Activated T-helper 1 cell treated with anti-CD3 and anti-CD28 coated beads, Interleukin-12 subunit alpha, Interleukin-12 subunit beta, Interleukin-2, Interleukin-4 antibody, amounts not matched to agents 30 ng/mL and 10 ng/mL and 1 ng/mL, durations not matched to agents 14 hours and 24 hours and 36 hours (primary cell): Measurements from ENCODE around the gene MSRB2. TPM values are rescaled to one million over a fixed set of nuclear protein-coding genes. Genes with fewer than 3 reads are reported as not detected.
A peak's percentile ranks its signal among the peaks of the same experiment; 100 is the strongest.

ENCODE experiments used
- DNase-seq: peaks from one replicate; pipeline ENCODE4 v3.0.0; 2021; ENCODE audit warnings: low spot score
- H3K27ac Mint-ChIP-seq: one replicate; pipeline ENCODE4 v1.8.0; 2021; ENCODE audit warnings: mild to moderate bottlenecking, mixed read lengths
- H3K27me3 Mint-ChIP-seq: one replicate; pipeline ENCODE4 v1.8.0; 2022; ENCODE audit warnings: mild to moderate bottlenecking, moderate library complexity, mixed read lengths; ENCODE audit not compliant: insufficient read depth
- H3K36me3 Mint-ChIP-seq: one replicate; pipeline ENCODE4 v1.8.0; 2021; ENCODE audit warnings: low read depth, mixed read lengths
- H3K4me1 Mint-ChIP-seq: one replicate; pipeline ENCODE4 v1.8.0; 2021; ENCODE audit warnings: low read depth, mixed read lengths
- H3K4me3 Mint-ChIP-seq: one replicate; pipeline ENCODE4 v1.8.0; 2021; ENCODE audit warnings: mild to moderate bottlenecking, moderate library complexity, mixed read lengths
- H3K9me3 Mint-ChIP-seq: one replicate; pipeline ENCODE4 v1.8.0; 2021; ENCODE audit warnings: mixed read lengths
- intact Hi-C: fragments of 100-400 bp; cut with micrococcal nuclease; formaldehyde crosslinking; loops from one replicate; pipeline ENCODE4 v1.15.1; 2024
- total RNA-seq: library from RNA; stranded (reverse); gene quantifications from 2 replicates; pipeline ENCODE4 v1.2.3, GENCODE V29; 2022

Gene MSRB2
- total RNA-seq, 1 donor from 2014 or later, result 3.0 TPM

- H3K27me3 Mint-ChIP-seq, result peaks cover 25% of the 10 kb centered on the region
- H3K4me1 Mint-ChIP-seq, result no peaks in the 10 kb centered on the region
- no peak for DNase-seq
- no peak overlapping the region for H3K4me3 Mint-ChIP-seq
- H3K27ac Mint-ChIP-seq, result no peak overlapping the region
- intact Hi-C loops, result no loop called here
- H3K36me3 Mint-ChIP-seq, result no peaks in the 10 kb centered on the region
- no peaks in the 10 kb centered on the region for H3K9me3 Mint-ChIP-seq
These were observed 17.3 kb upstream of the MSRB2 start for GRCh38 chr10:23078114-23078513.

GRCh38 chr10:23079700-23080099 is 15.7 kb upstream of the MSRB2 start:
- Mint-ChIP-seq H3K4me1 (no peaks in the 10 kb centered on the region), H3K36me3 (no peaks in the 10 kb centered on the region), H3K27me3 (peaks cover 21% of the 10 kb centered on the region), H3K9me3 (no peaks in the 10 kb centered on the region), H3K27ac (no peak overlapping the region), H3K4me3 (no peak overlapping the region)
- DNase-seq, result no peak
- intact Hi-C loops, result no loop called here

- intact Hi-C loops, result no loop called here
- H3K4me3 Mint-ChIP-seq, result no peak overlapping the region
- H3K36me3 Mint-ChIP-seq, result no peaks in the 10 kb centered on the region
- no peaks in the 10 kb centered on the region for H3K9me3 Mint-ChIP-seq
- peaks cover 21% of the 10 kb centered on the region for H3K27me3 Mint-ChIP-seq
- no peak for DNase-seq
- no peak overlapping the region for H3K27ac Mint-ChIP-seq
- H3K4me1 Mint-ChIP-seq, result no peaks in the 10 kb centered on the region
These were observed 15.1 kb upstream of the MSRB2 start for GRCh38 chr10:23080262-23080661.

- H3K4me1 Mint-ChIP-seq, result no peaks in the 10 kb centered on the region
- no peak overlapping the region for H3K4me3 Mint-ChIP-seq
- DNase-seq, result no peak
- intact Hi-C loops, result no loop called here
- H3K9me3 Mint-ChIP-seq, result no peaks in the 10 kb centered on the region
- peaks cover 22% of the 10 kb centered on the region for H3K27me3 Mint-ChIP-seq
- no peaks in the 10 kb centered on the region for H3K36me3 Mint-ChIP-seq
- no peak overlapping the region for H3K27ac Mint-ChIP-seq
These were observed 14.1 kb upstream of the MSRB2 start for GRCh38 chr10:23081221-23081750.

GRCh38 chr10:23081891-23082290 is 13.5 kb upstream of the MSRB2 start:
- Mint-ChIP-seq H3K9me3 (no peaks in the 10 kb centered on the region), H3K27ac (no peak overlapping the region), H3K36me3 (no peaks in the 10 kb centered on the region), H3K4me1 (no peaks in the 10 kb centered on the region), H3K4me3 (no peak overlapping the region), H3K27me3 (peaks cover 22% of the 10 kb centered on the region)
- no peak for DNase-seq
- intact Hi-C loops, result loop anchor here (2.0 kb wide), 1 partner anchor 211 kb away; no protein-coding TSS in a partner anchor

GRCh38 chr10:23088609-23089008 is 6.8 kb upstream of the MSRB2 start:
- no peak for DNase-seq
- Mint-ChIP-seq H3K4me3 (no peak overlapping the region), H3K4me1 (no peaks in the 10 kb centered on the region), H3K9me3 (peaks cover 2% of the 10 kb centered on the region), H3K36me3 (no peaks in the 10 kb centered on the region), H3K27ac (no peak overlapping the region), H3K27me3 (peaks cover 19% of the 10 kb centered on the region)
- intact Hi-C loops, result no loop called here

- intact Hi-C loops, result loop anchor here (2.0 to 10.0 kb wide), 8 partner anchors 347 to 1600 kb away; partner anchors contain the start of genes DNAJC1 and SPAG6
- peaks cover 6% of the 10 kb centered on the region for H3K27me3 Mint-ChIP-seq
- peak overlapping the region; percentile 84 for H3K27ac Mint-ChIP-seq
- no peaks in the 10 kb centered on the region for H3K36me3 Mint-ChIP-seq
- no peak for DNase-seq
- peak overlapping the region; percentile 79 for H3K4me3 Mint-ChIP-seq
- H3K9me3 Mint-ChIP-seq, result peaks cover 2% of the 10 kb centered on the region
- H3K4me1 Mint-ChIP-seq, result peaks cover 30% of the 10 kb centered on the region
These were observed 484 bp upstream of the MSRB2 start for GRCh38 chr10:23094786-23095403.

- peak; percentile 19 for DNase-seq
- H3K27ac Mint-ChIP-seq, result peak overlapping the region; percentile 91
- peaks cover 1% of the 10 kb centered on the region for H3K36me3 Mint-ChIP-seq
- peak overlapping the region; percentile 92 for H3K4me3 Mint-ChIP-seq
- peaks cover 43% of the 10 kb centered on the region for H3K4me1 Mint-ChIP-seq
- intact Hi-C loops, result loop anchor here (1.0 to 10.0 kb wide), 9 partner anchors 272 to 1601 kb away; partner anchors contain the start of genes DNAJC1 and SPAG6
- H3K9me3 Mint-ChIP-seq, result peaks cover 9% of the 10 kb centered on the region
- peaks cover 5% of the 10 kb centered on the region for H3K27me3 Mint-ChIP-seq
These were observed 805 bp downstream of the MSRB2 start for GRCh38 chr10:23095966-23096801.

- H3K27ac Mint-ChIP-seq, result peak overlapping the region; percentile 31
- H3K9me3 Mint-ChIP-seq, result peaks cover 9% of the 10 kb centered on the region
- intact Hi-C loops, result loop anchor here (1.0 to 10.0 kb wide), 8 partner anchors 271 to 1602 kb away; partner anchors contain the start of gene SPAG6
- peaks cover 5% of the 10 kb centered on the region for H3K36me3 Mint-ChIP-seq
- peak overlapping the region; percentile 92 for H3K4me3 Mint-ChIP-seq
- peaks cover 2% of the 10 kb centered on the region for H3K27me3 Mint-ChIP-seq
- DNase-seq, result no peak
- peaks cover 46% of the 10 kb centered on the region for H3K4me1 Mint-ChIP-seq
These were observed 1.6 kb downstream of the MSRB2 start for GRCh38 chr10:23096802-23097549.

- Mint-ChIP-seq H3K27ac (no peak overlapping the region), H3K4me1 (peaks cover 46% of the 10 kb centered on the region), H3K9me3 (peaks cover 9% of the 10 kb centered on the region), H3K4me3 (no peak overlapping the region), H3K27me3 (no peaks in the 10 kb centered on the region), H3K36me3 (peaks cover 7% of the 10 kb centered on the region)
- intact Hi-C loops, result loop anchor here (5.0 to 10.0 kb wide), 7 partner anchors 343 to 1604 kb away; partner anchors contain the start of gene SPAG6
- no peak for DNase-seq
These were observed 3.7 kb downstream of the MSRB2 start for GRCh38 chr10:23099079-23099478.

GRCh38 chr10:23099816-23100215 is 4.4 kb downstream of the MSRB2 start:
- no peak overlapping the region for H3K4me3 Mint-ChIP-seq
- peaks cover 46% of the 10 kb centered on the region for H3K4me1 Mint-ChIP-seq
- peak overlapping the region; percentile 6 for H3K27ac Mint-ChIP-seq
- DNase-seq, result no peak
- intact Hi-C loops, result loop anchor here (5.0 to 10.0 kb wide), 7 partner anchors 342 to 1605 kb away; partner anchors contain the start of gene SPAG6
- H3K9me3 Mint-ChIP-seq, result peaks cover 9% of the 10 kb centered on the region
- H3K36me3 Mint-ChIP-seq, result peaks cover 8% of the 10 kb centered on the region
- H3K27me3 Mint-ChIP-seq, result no peaks in the 10 kb centered on the region

GRCh38 chr10:23100331-23101030 is 5.1 kb downstream of the MSRB2 start:
- peak overlapping the region; percentile 6 for H3K27ac Mint-ChIP-seq
- no peaks in the 10 kb centered on the region for H3K27me3 Mint-ChIP-seq
- intact Hi-C loops, result no loop called here
- peaks cover 46% of the 10 kb centered on the region for H3K4me1 Mint-ChIP-seq
- no peak overlapping the region for H3K4me3 Mint-ChIP-seq
- peaks cover 9% of the 10 kb centered on the region for H3K9me3 Mint-ChIP-seq
- no peak for DNase-seq
- peaks cover 13% of the 10 kb centered on the region for H3K36me3 Mint-ChIP-seq
